ENCODE results near the gene LGALS9. TPM values are rescaled to one million over a fixed set of nuclear protein-coding genes. Genes with fewer than 3 reads are reported as not detected.
"Not testable (repeated sequence)": the region's sequence is repeated elsewhere in the genome, so short reads cannot be mapped to it uniquely, and the experiment has no call there.

LGALS9 gene
- total RNA-seq, 1 donor from 2014 or later, result 4.6 TPM

DNA sequence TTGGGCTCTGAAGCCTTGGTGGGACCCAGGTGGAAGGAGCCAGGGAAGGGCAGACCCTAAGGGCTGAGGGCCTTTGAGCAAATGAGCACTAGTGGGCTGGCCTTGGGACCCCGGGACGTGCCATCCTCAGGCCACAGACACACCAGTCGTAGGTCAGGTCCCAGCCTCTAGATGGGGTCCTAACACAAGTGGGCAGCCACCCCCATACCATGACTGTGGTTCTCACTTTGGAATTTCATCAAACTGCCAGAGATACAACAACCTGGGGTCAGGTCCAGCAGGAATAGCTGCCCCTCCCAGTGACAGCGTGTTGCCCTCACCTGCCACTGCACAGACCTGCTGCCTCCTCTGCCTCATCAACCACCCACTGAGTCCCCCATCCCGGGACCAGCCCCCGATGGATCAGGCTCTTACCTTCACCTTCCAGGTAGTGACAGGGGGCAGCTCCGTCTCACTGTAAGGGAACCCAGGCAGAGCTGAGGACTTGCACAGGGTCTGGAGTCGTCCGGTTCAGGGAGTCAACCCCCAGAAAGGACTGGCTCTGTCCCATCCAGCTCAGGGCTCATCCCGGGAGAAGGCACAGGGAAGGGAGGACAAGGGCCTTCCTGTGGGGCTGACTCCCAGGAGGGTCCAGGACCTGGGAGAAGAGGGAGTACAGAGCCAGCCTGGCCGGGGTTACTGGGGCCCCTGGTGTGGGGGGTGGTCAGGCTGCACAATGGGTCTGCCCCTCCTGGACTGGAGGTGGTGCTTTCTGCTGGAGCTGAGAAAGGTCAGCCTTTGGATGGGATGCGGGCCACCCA is 40.0 kb downstream of the LGALS9 start:
- Mint-ChIP-seq H3K27ac (no peak overlapping the region), H3K36me3 (no peaks in the 10 kb centered on the region), H3K27me3 (ENCODE audit: low read depth) (peaks cover 5% of the 10 kb centered on the region), H3K9me3 (no peaks in the 10 kb centered on the region), H3K4me3 (no peak overlapping the region), H3K4me1 (no peaks in the 10 kb centered on the region)
- no peak for TF ChIP-seq CTCF (IDR thresholded peaks at IDR 0.05; ENCODE audit: unreplicated experiment)
- DNase-seq (ENCODE audit: low spot score in 2 of 2, unreplicated experiment in 2 of 2), result no peak

DNA sequence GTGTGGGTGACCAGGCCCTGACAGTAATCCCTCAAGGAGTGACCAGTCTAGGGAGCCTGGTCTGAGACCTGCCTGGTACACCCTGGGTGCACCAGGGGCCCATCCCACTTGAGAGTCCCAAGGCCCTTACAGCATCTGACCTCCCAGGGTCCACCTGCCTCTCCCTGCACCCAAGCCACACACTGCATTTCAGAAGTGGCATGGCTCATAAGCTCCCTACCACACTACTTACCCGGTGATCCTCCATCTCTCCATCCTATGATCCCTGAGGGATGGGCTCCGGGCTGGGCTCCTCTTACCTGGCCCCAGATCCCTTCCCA is 40.6 kb downstream of the LGALS9 start:
- Mint-ChIP-seq H3K27ac (no peak overlapping the region), H3K4me1 (no peaks in the 10 kb centered on the region), H3K9me3 (no peaks in the 10 kb centered on the region), H3K4me3 (no peak overlapping the region), H3K36me3 (no peaks in the 10 kb centered on the region), H3K27me3 (ENCODE audit: low read depth) (peaks cover 6% of the 10 kb centered on the region)
- TF ChIP-seq CTCF (IDR thresholded peaks at IDR 0.05; ENCODE audit: unreplicated experiment), result no peak
- no peak for DNase-seq (ENCODE audit: low spot score in 2 of 2, unreplicated experiment in 2 of 2)

GRCh38 chr17:27671977-27672480 is 41.0 kb downstream of the LGALS9 start:
- H3K27ac Mint-ChIP-seq; H3K4me1 Mint-ChIP-seq; H3K9me3 Mint-ChIP-seq; DNase-seq (ENCODE audit: low spot score in 2 of 2, unreplicated experiment in 2 of 2); H3K27me3 Mint-ChIP-seq (ENCODE audit: low read depth); H3K4me3 Mint-ChIP-seq; H3K36me3 Mint-ChIP-seq: not testable (repeated sequence)

GRCh38 chr17:27674335-27674734 is 43.3 kb downstream of the LGALS9 start:
- H3K4me1 Mint-ChIP-seq, result no peaks in the 10 kb centered on the region
- H3K27me3 Mint-ChIP-seq (ENCODE audit: low read depth), result peaks cover 21% of the 10 kb centered on the region
- no peaks in the 10 kb centered on the region for H3K36me3 Mint-ChIP-seq
- no peak overlapping the region for H3K4me3 Mint-ChIP-seq
- H3K27ac Mint-ChIP-seq, result no peak overlapping the region
- H3K9me3 Mint-ChIP-seq, result no peaks in the 10 kb centered on the region
- TF ChIP-seq CTCF (IDR thresholded peaks at IDR 0.05; ENCODE audit: unreplicated experiment), result no peak
- DNase-seq (ENCODE audit: low spot score in 2 of 2, unreplicated experiment in 2 of 2), result no peak

DNA sequence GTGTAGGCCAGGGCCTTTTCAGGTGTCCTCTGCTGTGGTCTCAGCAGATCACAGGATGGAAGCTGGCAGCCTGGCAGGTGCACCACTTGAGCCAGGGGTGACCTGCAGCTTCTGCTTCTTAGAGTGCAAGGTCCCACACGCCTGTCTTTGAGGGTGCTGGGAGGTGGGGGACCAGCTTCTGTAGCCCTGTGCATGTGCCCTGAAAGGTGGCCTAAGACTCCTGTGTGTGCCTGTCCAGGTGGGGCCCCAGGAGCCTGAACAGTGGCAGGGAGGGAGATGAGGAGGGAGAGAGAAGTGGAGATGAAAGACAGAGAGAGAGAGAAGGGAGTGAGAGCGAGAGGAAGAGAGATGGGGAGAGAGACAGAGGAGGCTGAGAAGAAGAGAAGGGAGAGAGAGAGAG is 46.2 kb downstream of the LGALS9 start:
- no peaks in the 10 kb centered on the region for H3K4me1 Mint-ChIP-seq
- no peaks in the 10 kb centered on the region for H3K9me3 Mint-ChIP-seq
- no peak overlapping the region for H3K27ac Mint-ChIP-seq
- DNase-seq (ENCODE audit: low spot score in 2 of 2, unreplicated experiment in 2 of 2), result no peak
- H3K27me3 Mint-ChIP-seq (ENCODE audit: low read depth), result peaks cover 24% of the 10 kb centered on the region
- TF ChIP-seq CTCF (IDR thresholded peaks at IDR 0.05; ENCODE audit: unreplicated experiment), result no peak
- no peaks in the 10 kb centered on the region for H3K36me3 Mint-ChIP-seq
- no peak overlapping the region for H3K4me3 Mint-ChIP-seq

GRCh38 chr17:27686322-27686721 is 55.3 kb downstream of the LGALS9 start:
- not testable (repeated sequence) for DNase-seq (ENCODE audit: low spot score in 2 of 2, unreplicated experiment in 2 of 2); H3K27me3 Mint-ChIP-seq (ENCODE audit: low read depth); H3K4me1 Mint-ChIP-seq; H3K36me3 Mint-ChIP-seq; H3K27ac Mint-ChIP-seq; H3K4me3 Mint-ChIP-seq
- peaks cover 28% of the 10 kb centered on the region for H3K9me3 Mint-ChIP-seq

Data from mesothelial cell of epicardium (in vitro differentiated cells).